Measurements from ENCODE around the gene TCF20.

The TCF20 gene

GRCh38 chr22:42270510-42271190 is at the start of gene TCF20:
Gene TCF20 (minus strand): TSS chr22:42270653. CDS start chr22:42215305, 55,348 bp downstream.
- peak; percentile 56 to 60 (median 57) for DNase-seq (ENCODE audit: low read depth in 3 of 3)

GRCh38 chr22:42319386-42319785 is 48.9 kb upstream of the TCF20 start:
- DNase-seq (ENCODE audit: low read depth in 3 of 3): no peak

GRCh38 chr22:42318967-42319366 is 48.5 kb upstream of the TCF20 start:
- DNase-seq (ENCODE audit: low read depth in 3 of 3): no peak

GRCh38 chr22:42317691-42318547 is 47.5 kb upstream of the TCF20 start:
- DNase-seq (ENCODE audit: low read depth in 3 of 3): no peak

- DNase-seq (ENCODE audit: low read depth in 3 of 3): no peak
Observed at GRCh38 chr22:42317008-42317407, 46.6 kb upstream of the TCF20 start.

GRCh38 chr22:42315392-42315756 is 44.9 kb upstream of the TCF20 start:
- no peak for DNase-seq (ENCODE audit: low read depth in 3 of 3)

GRCh38 chr22:42314709-42315391 is 44.4 kb upstream of the TCF20 start:
- no peak for DNase-seq (ENCODE audit: low read depth in 3 of 3)

- no peak for DNase-seq (ENCODE audit: low read depth in 3 of 3)
Observed at GRCh38 chr22:42313804-42314581, 43.5 kb upstream of the TCF20 start.

GRCh38 chr22:42313204-42313603 is 42.8 kb upstream of the TCF20 start:
- no peak for DNase-seq (ENCODE audit: low read depth in 3 of 3)

- no peak for DNase-seq (ENCODE audit: low read depth in 3 of 3)
Observed at GRCh38 chr22:42310291-42311015, 40.0 kb upstream of the TCF20 start.

- DNase-seq (ENCODE audit: low read depth in 3 of 3): no peak
Observed at GRCh38 chr22:42309865-42310264, 39.4 kb upstream of the TCF20 start.

GRCh38 chr22:42308892-42309468 is 38.5 kb upstream of the TCF20 start:
- DNase-seq (ENCODE audit: low read depth in 3 of 3): no peak

- no peak for DNase-seq (ENCODE audit: low read depth in 3 of 3)
Observed at GRCh38 chr22:42307806-42308563, 37.5 kb upstream of the TCF20 start.

- no peak for DNase-seq (ENCODE audit: low read depth in 3 of 3)
Observed at GRCh38 chr22:42306010-42306409, 35.6 kb upstream of the TCF20 start.

GRCh38 chr22:42304324-42304790 is 33.9 kb upstream of the TCF20 start:
- no peak for DNase-seq (ENCODE audit: low read depth in 3 of 3)

- DNase-seq (ENCODE audit: low read depth in 3 of 3): no peak
Observed at GRCh38 chr22:42303396-42304323, 33.2 kb upstream of the TCF20 start.

GRCh38 chr22:42301742-42302102 is 31.3 kb upstream of the TCF20 start:
- DNase-seq (ENCODE audit: low read depth in 3 of 3): no peak

- DNase-seq (ENCODE audit: low read depth in 3 of 3): no peak
Observed at GRCh38 chr22:42301077-42301741, 30.8 kb upstream of the TCF20 start.
